GM12891 (cell line): ENCODE data around the gene NSUN7.

Experiments used
- POLR2A ChIP-seq: IDR thresholded peaks from 2 replicates; pipeline ENCODE4 v1.6.1; 2011; ENCODE audit warnings: low read depth, low read length, control low read depth
- POLR2AphosphoS5 ChIP-seq: IDR thresholded peaks from 2 replicates; pipeline ENCODE4 v1.6.1; 2011; ENCODE audit warnings: low read depth, low read length, control low read depth
- TAF1 ChIP-seq: IDR thresholded peaks from 2 replicates; pipeline ENCODE4 v1.6.1; 2011; ENCODE audit warnings: low read depth, low read length, control low read depth

GRCh38 chr4:40704073-40704472 is 45.7 kb upstream of the NSUN7 start:
- TF ChIP-seq TAF1 (no peak), POLR2A (no peak), POLR2AphosphoS5 (no peak)
